Left ventricle myocardium superior (tissue), 1 donor: Measurements from ENCODE around the gene NUDT3. TPM values are rescaled to one million over a fixed set of nuclear protein-coding genes. Genes with fewer than 3 reads are reported as not detected.
"Not testable (repeated sequence)": the region's sequence is repeated elsewhere in the genome, so short reads cannot be mapped to it uniquely, and the experiment has no call there.

Source experiments
- ATAC-seq: fragments of 200-7000 bp; cut with Tn5 transposase; one replicate; pipeline ENCODE4 v1.9.1; 2020; ENCODE audit warnings: mild to moderate bottlenecking, moderate library complexity
- DNase-seq: peaks from one replicate; pipeline ENCODE4 v3.0.0-alpha.2; 2020
- intact Hi-C: fragments of 100-400 bp; cut with micrococcal nuclease; formaldehyde crosslinking; loops from one replicate; pipeline ENCODE4 v1.11.0; 2022
- long read RNA-seq: library from polyadenylated mRNA; unstranded; transcript quantifications from one replicate; pipeline ENCODE4 v2.0.0, GENCODE V29; 2021
- total RNA-seq: library from RNA; stranded (reverse); fragmentation: NEBNext Ultra II Directional; extraction: Animal tissue kit (Norgen Biotek cat#: 25700); gene quantifications from one replicate; pipeline ENCODE4 v1.2.1, GENCODE V29; 2021
- donor health status: DM: no; HTN: yes; CAD: no; lungs with severe emphysema.

NUDT3 gene
- 59.3 TPM for total RNA-seq
- long read RNA-seq, full-length matches to known transcripts, result 155 of 231 reads
- long read RNA-seq, partial matches to known transcripts, result 3 of 231 reads
- long read RNA-seq, other reads (novel, unspliced or antisense), result 73 of 231 reads

GRCh38 chr6:34392497-34393190 lies at the start of gene NUDT3:
TSS of gene NUDT3 (minus strand) at chr6:34392669. CDS start at chr6:34392362, 307 bp downstream.
- ATAC-seq (peak; percentile 90), DNase-seq (peak; percentile 97)
- intact Hi-C loops, result no loop called here

- intact Hi-C loops, result no loop called here
- no peak for DNase-seq
- no peak for ATAC-seq
Observed at GRCh38 chr6:34441526-34441925, 49.1 kb upstream of the NUDT3 start.

GRCh38 chr6:34439442-34439841 lies 47.0 kb upstream of the NUDT3 start:
- no peak for ATAC-seq
- DNase-seq, result no peak
- intact Hi-C loops, result no loop called here

- intact Hi-C loops, result no loop called here
- ATAC-seq (no peak), DNase-seq (no peak)
Observed at GRCh38 chr6:34438705-34439104, 46.2 kb upstream of the NUDT3 start.

GRCh38 chr6:34437644-34437970 lies 45.1 kb upstream of the NUDT3 start:
- no peak for ATAC-seq
- DNase-seq, result no peak
- intact Hi-C loops, result no loop called here

- DNase-seq (no peak), ATAC-seq (no peak)
- intact Hi-C loops, result no loop called here
Observed at GRCh38 chr6:34436803-34437643, 44.6 kb upstream of the NUDT3 start.

- no peak for DNase-seq
- ATAC-seq, result no peak
- intact Hi-C loops, result no loop called here
Observed at GRCh38 chr6:34435916-34436315, 43.4 kb upstream of the NUDT3 start.

- intact Hi-C loops, result no loop called here
- ATAC-seq, result peak; percentile 99
- DNase-seq, result peak; percentile 98
Observed at GRCh38 chr6:34425498-34426410, 33.3 kb upstream of the NUDT3 start, which contains the start of gene RPS10. TSS of gene RPS10 (minus strand) at chr6:34426069. CDS start at chr6:34425221, 848 bp downstream.

- no peak for ATAC-seq
- intact Hi-C loops, result no loop called here
- no peak for DNase-seq
Observed at GRCh38 chr6:34425132-34425497, 32.6 kb upstream of the NUDT3 start.

GRCh38 chr6:34424200-34425131 lies 32.0 kb upstream of the NUDT3 start:
- ATAC-seq, result no peak
- no peak for DNase-seq
- intact Hi-C loops, result no loop called here

- ATAC-seq (no peak), DNase-seq (no peak)
- intact Hi-C loops, result no loop called here
Observed at GRCh38 chr6:34423254-34423653, 30.8 kb upstream of the NUDT3 start.

- no peak for DNase-seq
- no peak for ATAC-seq
- intact Hi-C loops, result loop anchor here (10.0 kb wide), 1 partner anchor 224 kb away; no protein-coding TSS in a partner anchor
Observed at GRCh38 chr6:34418367-34418766, 25.9 kb upstream of the NUDT3 start.

GRCh38 chr6:34416877-34417371 lies 24.5 kb upstream of the NUDT3 start:
- no peak for DNase-seq
- ATAC-seq, result no peak
- intact Hi-C loops, result loop anchor here (10.0 kb wide), 1 partner anchor 222 kb away; no protein-coding TSS in a partner anchor

- intact Hi-C loops, result loop anchor here (10.0 kb wide), 1 partner anchor 220 kb away; no protein-coding TSS in a partner anchor
- DNase-seq (no peak), ATAC-seq (peak; percentile 92)
Observed at GRCh38 chr6:34414999-34415858, 22.8 kb upstream of the NUDT3 start.

GRCh38 chr6:34412643-34413214 lies 20.3 kb upstream of the NUDT3 start:
- no peak for DNase-seq
- intact Hi-C loops, result loop anchor here (10.0 kb wide), 1 partner anchor 218 kb away; no protein-coding TSS in a partner anchor
- ATAC-seq, result no peak

GRCh38 chr6:34412016-34412415 lies 19.5 kb upstream of the NUDT3 start:
- intact Hi-C loops, result loop anchor here (10.0 kb wide), 1 partner anchor 217 kb away; no protein-coding TSS in a partner anchor
- DNase-seq (no peak), ATAC-seq (no peak)

- DNase-seq, ATAC-seq, intact Hi-C loops: not testable (repeated sequence)
Observed at GRCh38 chr6:34407915-34408314, 15.4 kb upstream of the NUDT3 start.
